Fibroblast of lung (primary cell): Measurements from ENCODE around the gene SRGAP1.
"Not testable (repeated sequence)": the region's sequence is repeated elsewhere in the genome, so short reads cannot be mapped to it uniquely, and the experiment has no call there.

Experiments used
- CTCF ChIP-seq, 2 donors: IDR thresholded peaks in 1 of 2; conservative IDR thresholded peaks in 1 of 2; 1 replicate in 1 of 2; 2 replicates in 1 of 2; pipeline ENCODE4 v1.5.1; 2011 to 2012; ENCODE audit warnings: low read length in 2 of 2, control low read depth in 1 of 2, inconsistent platforms in 1 of 2, low read depth in 1 of 2, mild to moderate bottlenecking in 1 of 2
- EZH2 ChIP-seq: IDR thresholded peaks from 2 replicates; pipeline ENCODE4 v1.5.1; 2012; ENCODE audit warnings: low read length, control low read depth, mild to moderate bottlenecking; ENCODE audit errors: missing control alignments

GRCh38 chr12:64121086-64121485 lies 276.6 kb downstream of the SRGAP1 start:
- not testable (repeated sequence) for TF ChIP-seq CTCF (conservative IDR thresholded peaks at IDR 0.05 in 1 of 2, IDR thresholded peaks at IDR 0.05 in 1 of 2; ENCODE audit: low read depth in 1 of 2, low read length in 2 of 2); EZH2
